Activated CD8-positive, alpha-beta memory T cell treated with anti-CD3 and anti-CD28 coated beads, Interleukin-2, amount 10 ng/mL, durations not matched to agents 7 days and 5 days (primary cell): ENCODE results near the gene MALSU1. TPM values are rescaled to one million over a fixed set of nuclear protein-coding genes. Genes with fewer than 3 reads are reported as not detected.
"Not testable (repeated sequence)": the region's sequence is repeated elsewhere in the genome, so short reads cannot be mapped to it uniquely, and the experiment has no call there.

Source experiments
- ATAC-seq: fragments of 150-1000 bp; cut with Tn5 transposase; one replicate; pipeline ENCODE4 v1.10.0; 2021; ENCODE audit warnings: moderate library complexity
- CTCF ChIA-PET: fragments of 350-600 bp; sonication (Branson Sonifier 250); formaldehyde crosslinking; loops from one replicate; lab custom pipeline; 2021; ENCODE audit warnings: antibody characterized with exemption; lab: Charles Lee
- DNase-seq: peaks from one replicate; pipeline ENCODE4 v3.0.0-alpha.2; 2020
- H3K27ac Mint-ChIP-seq: one replicate; pipeline ENCODE4 v1.8.0; 2021; ENCODE audit warnings: mild to moderate bottlenecking, mixed read lengths
- H3K27me3 Mint-ChIP-seq: one replicate; pipeline ENCODE4 v1.8.0; 2021; ENCODE audit warnings: mixed read lengths
- H3K36me3 Mint-ChIP-seq: one replicate; pipeline ENCODE4 v1.8.0; 2021; ENCODE audit warnings: mild to moderate bottlenecking, mixed read lengths
- H3K4me1 Mint-ChIP-seq: one replicate; pipeline ENCODE4 v1.8.0; 2021; ENCODE audit warnings: mixed read lengths
- H3K4me3 Mint-ChIP-seq: one replicate; pipeline ENCODE4 v1.8.0; 2021; ENCODE audit warnings: mild to moderate bottlenecking, moderate library complexity, mixed read lengths
- H3K9me3 Mint-ChIP-seq: one replicate; pipeline ENCODE4 v1.8.0; 2022; ENCODE audit warnings: low read depth, mixed read lengths
- total RNA-seq, 2 experiments: library from RNA; stranded (reverse); gene quantifications; one replicate each; pipeline ENCODE4 v1.2.3, GENCODE V29; 2021

The MALSU1 gene
- total RNA-seq, 2 experiments from 2014 or later, result 51.3 to 59.5 TPM

GRCh38 chr7:23292623-23293022, 6.5 kb upstream of the MALSU1 start:
- Mint-ChIP-seq H3K27me3 (no peaks in the 10 kb centered on the region), H3K36me3 (no peaks in the 10 kb centered on the region), H3K4me3 (no peak overlapping the region), H3K27ac (no peak overlapping the region), H3K4me1 (peaks cover 6% of the 10 kb centered on the region), H3K9me3 (no peaks in the 10 kb centered on the region)
- CTCF ChIA-PET, result no interaction called here
- DNase-seq (no peak), ATAC-seq (no peak)

GRCh38 chr7:23293500-23294073, 5.6 kb upstream of the MALSU1 start:
- no peak for ATAC-seq
- Mint-ChIP-seq H3K36me3 (peaks cover 4% of the 10 kb centered on the region), H3K4me1 (no peaks in the 10 kb centered on the region), H3K4me3 (no peak overlapping the region), H3K27ac (no peak overlapping the region), H3K9me3 (peaks cover 4% of the 10 kb centered on the region), H3K27me3 (no peaks in the 10 kb centered on the region)
- DNase-seq, result no peak
- CTCF ChIA-PET, result interaction anchor here (0.8 to 1.1 kb wide), 2 partner anchors 9 to 253 kb away, joined by 3 read pairs; no protein-coding TSS in a partner anchor

- H3K4me1 Mint-ChIP-seq, result peaks cover 5% of the 10 kb centered on the region
- H3K27ac Mint-ChIP-seq, result no peak overlapping the region
- no peak overlapping the region for H3K4me3 Mint-ChIP-seq
- ATAC-seq (no peak), DNase-seq (no peak)
- CTCF ChIA-PET, result interaction anchor here (1.2 to 2.1 kb wide), 2 partner anchors 15 to 21 kb away, joined by 5 read pairs; no protein-coding TSS in a partner anchor
- H3K27me3 Mint-ChIP-seq, result no peaks in the 10 kb centered on the region
- H3K9me3 Mint-ChIP-seq, result peaks cover 4% of the 10 kb centered on the region
- H3K36me3 Mint-ChIP-seq, result peaks cover 6% of the 10 kb centered on the region
Observed at GRCh38 chr7:23294549-23295400, 4.4 kb upstream of the MALSU1 start.

- Mint-ChIP-seq H3K27me3 (no peaks in the 10 kb centered on the region), H3K4me1 (peaks cover 10% of the 10 kb centered on the region), H3K36me3 (peaks cover 6% of the 10 kb centered on the region), H3K27ac (no peak overlapping the region), H3K9me3 (peaks cover 4% of the 10 kb centered on the region), H3K4me3 (no peak overlapping the region)
- CTCF ChIA-PET, result interaction anchor here (2.1 kb wide), 1 partner anchor 22 kb away, joined by 5 read pairs; no protein-coding TSS in a partner anchor
- ATAC-seq (no peak), DNase-seq (no peak)
Observed at GRCh38 chr7:23295401-23295697, 3.8 kb upstream of the MALSU1 start.

GRCh38 chr7:23298141-23298881, 828 bp upstream of the MALSU1 start:
- peak overlapping the region; percentile 94 for H3K27ac Mint-ChIP-seq
- no peak for DNase-seq
- CTCF ChIA-PET, result interaction anchor here (0.7 to 4.4 kb wide), 6 partner anchors 19 to 248 kb away, joined by 3 to 25 read pairs (median 3); no protein-coding TSS in a partner anchor
- H3K4me3 Mint-ChIP-seq, result peak overlapping the region; percentile 88
- no peak for ATAC-seq
- H3K9me3 Mint-ChIP-seq, result peaks cover 4% of the 10 kb centered on the region
- peaks cover 31% of the 10 kb centered on the region for H3K4me1 Mint-ChIP-seq
- peaks cover 23% of the 10 kb centered on the region for H3K36me3 Mint-ChIP-seq
- no peaks in the 10 kb centered on the region for H3K27me3 Mint-ChIP-seq

- DNase-seq (no peak), ATAC-seq (peak; percentile 2)
- Mint-ChIP-seq H3K9me3 (peaks cover 4% of the 10 kb centered on the region), H3K4me3 (peak overlapping the region; percentile 88), H3K27me3 (no peaks in the 10 kb centered on the region), H3K36me3 (peaks cover 33% of the 10 kb centered on the region), H3K4me1 (peaks cover 40% of the 10 kb centered on the region), H3K27ac (peak overlapping the region; percentile 94)
- CTCF ChIA-PET, result interaction anchor here (0.6 to 4.4 kb wide), 6 partner anchors 16 to 231 kb away, joined by 3 to 25 read pairs (median 4); no protein-coding TSS in a partner anchor
Observed at GRCh38 chr7:23299770-23300300, 696 bp downstream of the MALSU1 start.

- DNase-seq, result no peak
- Mint-ChIP-seq H3K4me3 (no peak overlapping the region), H3K36me3 (peaks cover 60% of the 10 kb centered on the region), H3K27me3 (no peaks in the 10 kb centered on the region), H3K9me3 (no peaks in the 10 kb centered on the region), H3K27ac (no peak overlapping the region), H3K4me1 (peaks cover 36% of the 10 kb centered on the region)
- no peak for ATAC-seq
- CTCF ChIA-PET, result no interaction called here
Observed at GRCh38 chr7:23306936-23307521, 7.9 kb downstream of the MALSU1 start.

- Mint-ChIP-seq H3K9me3 (no peaks in the 10 kb centered on the region), H3K4me1 (peaks cover 26% of the 10 kb centered on the region), H3K27ac (no peak overlapping the region), H3K27me3 (no peaks in the 10 kb centered on the region), H3K4me3 (no peak overlapping the region), H3K36me3 (peaks cover 49% of the 10 kb centered on the region)
- DNase-seq (no peak), ATAC-seq (no peak)
- CTCF ChIA-PET, result interaction anchor here (1.1 to 1.5 kb wide), 2 partner anchors 37 to 109 kb away, joined by 3 read pairs; no protein-coding TSS in a partner anchor
Observed at GRCh38 chr7:23308754-23309153, 9.6 kb downstream of the MALSU1 start.

- not testable (repeated sequence) for DNase-seq, H3K4me1 Mint-ChIP-seq, ATAC-seq, H3K27ac Mint-ChIP-seq, H3K9me3 Mint-ChIP-seq, H3K27me3 Mint-ChIP-seq, H3K4me3 Mint-ChIP-seq
- H3K36me3 Mint-ChIP-seq, result peaks cover 22% of the 10 kb centered on the region
- CTCF ChIA-PET, result interaction anchor here (2.6 kb wide), 1 partner anchor 40 kb away, joined by 11 read pairs; no protein-coding TSS in a partner anchor
Observed at GRCh38 chr7:23312141-23312540, 13.0 kb downstream of the MALSU1 start.

- peaks cover 3% of the 10 kb centered on the region for H3K36me3 Mint-ChIP-seq
- ATAC-seq (no peak), DNase-seq (no peak)
- CTCF ChIA-PET, result interaction anchor here (0.8 kb wide), 1 partner anchor 16 kb away, joined by 3 read pairs; the partner anchor contains the start of gene MALSU1
- H3K4me1 Mint-ChIP-seq, result no peaks in the 10 kb centered on the region
- no peak overlapping the region for H3K27ac Mint-ChIP-seq
- no peaks in the 10 kb centered on the region for H3K9me3 Mint-ChIP-seq
- no peak overlapping the region for H3K4me3 Mint-ChIP-seq
- H3K27me3 Mint-ChIP-seq, result peaks cover 7% of the 10 kb centered on the region
Observed at GRCh38 chr7:23315366-23315765, 16.2 kb downstream of the MALSU1 start.

- ATAC-seq (no peak), DNase-seq (no peak)
- H3K27me3 Mint-ChIP-seq, result peaks cover 13% of the 10 kb centered on the region
- H3K4me1 Mint-ChIP-seq, result no peaks in the 10 kb centered on the region
- H3K36me3 Mint-ChIP-seq, result no peaks in the 10 kb centered on the region
- CTCF ChIA-PET, result no interaction called here
- H3K9me3 Mint-ChIP-seq, result no peaks in the 10 kb centered on the region
- H3K4me3 Mint-ChIP-seq, result no peak overlapping the region
- H3K27ac Mint-ChIP-seq, result no peak overlapping the region
Observed at GRCh38 chr7:23331132-23331531, 32.0 kb downstream of the MALSU1 start.

GRCh38 chr7:23332193-23332592, 33.1 kb downstream of the MALSU1 start:
- CTCF ChIA-PET, result no interaction called here
- H3K27me3 Mint-ChIP-seq, result peaks cover 16% of the 10 kb centered on the region
- H3K4me1 Mint-ChIP-seq, result no peaks in the 10 kb centered on the region
- no peak overlapping the region for H3K4me3 Mint-ChIP-seq
- ATAC-seq (no peak), DNase-seq (no peak)
- no peaks in the 10 kb centered on the region for H3K36me3 Mint-ChIP-seq
- no peaks in the 10 kb centered on the region for H3K9me3 Mint-ChIP-seq
- H3K27ac Mint-ChIP-seq, result no peak overlapping the region
